Naive thymus-derived CD4-positive, alpha-beta T cell (primary cell): ENCODE measurements around the gene ASXL2. TPM values are rescaled to one million over a fixed set of nuclear protein-coding genes. Genes with fewer than 3 reads are reported as not detected.

Source experiments
- ATAC-seq: fragments of 150-1000 bp; cut with Tn5 transposase; 2 replicates; pipeline ENCODE4 v1.10.0; 2021; ENCODE audit warnings: mild to moderate bottlenecking, moderate library complexity
- CTCF ChIA-PET: fragments of 350-600 bp; sonication (Branson Sonifier 250); formaldehyde crosslinking; loops from one replicate; lab custom pipeline; 2021; ENCODE audit warnings: antibody characterized with exemption; lab: Charles Lee
- POLR2A ChIA-PET: fragments of 350-600 bp; sonication (Branson Sonifier 250); formaldehyde crosslinking; loops from one replicate; lab custom pipeline; 2021; ENCODE audit warnings: antibody characterized with exemption, inconsistent platforms; lab: Charles Lee
- DNase-seq, 9 donors: peaks; one replicate each; pipeline versions ENCODE4 v3.0.0 to v3.0.0-alpha.2; 2020 to 2022; ENCODE audit warnings: mixed read lengths in 1 of 9
- H3K27ac ChIP-seq: one replicate; pipeline ENCODE4 v1.7.0; 2013; ENCODE audit warnings: mild to moderate bottlenecking, low read depth, low read length, moderate library complexity
- H3K27me3 ChIP-seq, 2 donors: one replicate each; pipeline ENCODE4 v1.7.0; 2013; ENCODE audit warnings: low read length in 2 of 2, mild to moderate bottlenecking in 2 of 2, moderate library complexity in 2 of 2; ENCODE audit not compliant: control insufficient read depth in 2 of 2, insufficient read depth in 2 of 2
- H3K36me3 ChIP-seq, 3 experiments: 1 replicate in 2 of 3; 2 replicates in 1 of 3; pipeline ENCODE4 v1.7.0; 2013; ENCODE audit warnings: low read length in 3 of 3, mild to moderate bottlenecking in 3 of 3, moderate library complexity in 1 of 3; ENCODE audit not compliant: insufficient read depth in 3 of 3, control insufficient read depth in 2 of 3
- H3K4me1 ChIP-seq, 2 donors: one replicate each; pipeline ENCODE4 v1.7.0; 2013; ENCODE audit warnings: low read length in 2 of 2, mild to moderate bottlenecking in 2 of 2, moderate library complexity in 1 of 2; ENCODE audit not compliant: control insufficient read depth in 2 of 2, insufficient read depth in 2 of 2
- H3K4me3 ChIP-seq: 2 replicates; pipeline ENCODE4 v1.7.0; 2013; ENCODE audit warnings: mild to moderate bottlenecking, low read length
- H3K9me3 ChIP-seq, 3 experiments: 1 replicate in 2 of 3; 2 replicates in 1 of 3; pipeline ENCODE4 v1.7.0; 2013; ENCODE audit warnings: low read length in 3 of 3; ENCODE audit not compliant: control insufficient read depth in 2 of 3
- H3K27ac Mint-ChIP-seq, 9 donors: one replicate each; pipeline ENCODE4 v1.8.0; 2020 to 2022; ENCODE audit warnings: mixed read lengths in 9 of 9, mild to moderate bottlenecking in 8 of 9, moderate library complexity in 5 of 9, inconsistent platforms in 2 of 9
- H3K27me3 Mint-ChIP-seq, 5 donors: one replicate each; pipeline ENCODE4 v1.8.0; 2021 to 2022; ENCODE audit warnings: mixed read lengths in 5 of 5, mild to moderate bottlenecking in 1 of 5
- H3K36me3 Mint-ChIP-seq, 5 donors: one replicate each; pipeline ENCODE4 v1.8.0; 2020 to 2022; ENCODE audit warnings: mixed read lengths in 5 of 5, mild to moderate bottlenecking in 3 of 5, inconsistent platforms in 1 of 5
- H3K4me1 Mint-ChIP-seq, 7 donors: one replicate each; pipeline ENCODE4 v1.8.0; 2020 to 2022; ENCODE audit warnings: mixed read lengths in 7 of 7, mild to moderate bottlenecking in 3 of 7, inconsistent platforms in 1 of 7
- H3K4me3 Mint-ChIP-seq, 10 donors: one replicate each; pipeline ENCODE4 v1.8.0; 2020 to 2022; ENCODE audit warnings: mild to moderate bottlenecking in 10 of 10, mixed read lengths in 10 of 10, moderate library complexity in 6 of 10, inconsistent platforms in 2 of 10
- H3K9me3 Mint-ChIP-seq, 11 donors: one replicate each; pipeline ENCODE4 v1.8.0; 2020 to 2022; ENCODE audit warnings: mixed read lengths in 11 of 11, mild to moderate bottlenecking in 4 of 11, inconsistent platforms in 1 of 11, moderate library complexity in 1 of 11
- intact Hi-C, 2 donors: fragments of 100-400 bp; cut with micrococcal nuclease; formaldehyde crosslinking; loops; one replicate each; pipeline ENCODE4 v1.15.1; 2023
- polyA plus RNA-seq, 2 donors: library from polyadenylated mRNA; unstranded; fragments of 300-500 nt; fragmentation: Illumina TruSeq; gene quantifications; one replicate each; pipeline ENCODE4 v1.2.3, GENCODE V29; 2021
- total RNA-seq, 6 experiments: library from RNA in 5 of 6; stranded (reverse) in 5 of 6; gene quantifications; 1 replicate in 5 of 6; 2 replicates in 1 of 6; pipeline ENCODE4 v1.2.3 and lab custom pipeline; 2021 to 2026

The ASXL2 gene
- total and polyA plus RNA-seq, 7 experiments from 2014 or later = 11.6 to 62.1 (median 30.9) TPM

GRCh38 chr2:25894135-25894830, 16.0 kb upstream of the ASXL2 start:
- CTCF ChIA-PET = interaction anchor here (0.6 kb wide), 1 partner anchor 1552 kb away, joined by 4 read pairs; no protein-coding TSS in a partner anchor
- H3K27ac Mint-ChIP-seq = no peak overlapping the region
- no peaks in the 10 kb centered on the region for H3K36me3 Mint-ChIP-seq
- peaks cover 0 to 10% (median 0%) of the 10 kb centered on the region in 5 donors for H3K27me3 Mint-ChIP-seq
- H3K27ac ChIP-seq = no peak overlapping the region
- no peaks in the 10 kb centered on the region for H3K36me3 ChIP-seq
- POLR2A ChIA-PET = interaction anchor here (0.7 to 1.5 kb wide), 2 partner anchors 16 to 290 kb away, joined by 3 to 4 read pairs; partner anchors contain the start of gene ASXL2
- no peak overlapping the region for H3K4me3 ChIP-seq
- DNase-seq (no peak), ATAC-seq (no peak)
- no peaks in the 10 kb centered on the region for H3K27me3 ChIP-seq
- peaks cover 0 to 2% (median 0%) of the 10 kb centered on the region in 7 donors for H3K4me1 Mint-ChIP-seq
- no peaks in the 10 kb centered on the region for H3K9me3 Mint-ChIP-seq
- no peaks in the 10 kb centered on the region for H3K4me1 ChIP-seq
- intact Hi-C loops = no loop called here
- no peak overlapping the region for H3K4me3 Mint-ChIP-seq
- no peaks in the 10 kb centered on the region for H3K9me3 ChIP-seq

GRCh38 chr2:25891672-25892071, 13.4 kb upstream of the ASXL2 start:
- Mint-ChIP-seq H3K9me3 (no peaks in the 10 kb centered on the region), H3K27ac (no peak overlapping the region), H3K4me1 (no peaks in the 10 kb centered on the region), H3K27me3 (peaks cover 0 to 8% (median 0%) of the 10 kb centered on the region in 5 donors), H3K36me3 (no peaks in the 10 kb centered on the region), H3K4me3 (no peak overlapping the region)
- Histone ChIP-seq H3K9me3 (no peaks in the 10 kb centered on the region), H3K27me3 (no peaks in the 10 kb centered on the region), H3K36me3 (no peaks in the 10 kb centered on the region), H3K27ac (no peak overlapping the region), H3K4me1 (no peaks in the 10 kb centered on the region), H3K4me3 (no peak overlapping the region)
- intact Hi-C loops = no loop called here
- no peak for DNase-seq
- POLR2A ChIA-PET = interaction anchor here (0.6 kb wide), 1 partner anchor 10 kb away, joined by 4 read pairs; no protein-coding TSS in a partner anchor
- ATAC-seq = no peak
- CTCF ChIA-PET = interaction anchor here (0.6 kb wide), 1 partner anchor 43 kb away, joined by 3 read pairs; no protein-coding TSS in a partner anchor

GRCh38 chr2:25887624-25888242, 9.4 kb upstream of the ASXL2 start:
- Mint-ChIP-seq H3K27me3 (peaks cover 0 to 4% (median 3%) of the 10 kb centered on the region in 5 donors), H3K4me1 (no peaks in the 10 kb centered on the region), H3K36me3 (no peaks in the 10 kb centered on the region), H3K27ac (no peak overlapping the region), H3K9me3 (peaks cover 0 to 3% (median 0%) of the 10 kb centered on the region in 11 donors), H3K4me3 (no peak overlapping the region)
- H3K27ac ChIP-seq = no peak overlapping the region
- no peaks in the 10 kb centered on the region for H3K36me3 ChIP-seq
- no peak for DNase-seq
- POLR2A ChIA-PET = interaction anchor here (2.9 kb wide), 1 partner anchor 9 kb away, joined by 10 read pairs; the partner anchor contains the start of gene ASXL2
- no peaks in the 10 kb centered on the region for H3K27me3 ChIP-seq
- CTCF ChIA-PET = no interaction called here
- no peak for ATAC-seq
- no peak overlapping the region for H3K4me3 ChIP-seq
- H3K9me3 ChIP-seq = no peaks in the 10 kb centered on the region
- no peaks in the 10 kb centered on the region for H3K4me1 ChIP-seq
- intact Hi-C loops = no loop called here

- no peak overlapping the region for H3K4me3 Mint-ChIP-seq
- H3K36me3 ChIP-seq = no peaks in the 10 kb centered on the region
- ATAC-seq (no peak), DNase-seq (no peak)
- H3K4me3 ChIP-seq = no peak overlapping the region
- no peak overlapping the region for H3K27ac ChIP-seq
- ChIA-PET CTCF (interaction anchor here (0.6 kb wide), 1 partner anchor 214 kb away, joined by 3 read pairs; no protein-coding TSS in a partner anchor), POLR2A (interaction anchor here (0.6 kb wide), 1 partner anchor 49 kb away, joined by 3 read pairs; no protein-coding TSS in a partner anchor)
- no peaks in the 10 kb centered on the region for H3K4me1 ChIP-seq
- no peaks in the 10 kb centered on the region for H3K36me3 Mint-ChIP-seq
- intact Hi-C loops = no loop called here
- peaks cover 0 to 3% (median 0%) of the 10 kb centered on the region in 11 donors for H3K9me3 Mint-ChIP-seq
- peaks cover 0 to 4% (median 3%) of the 10 kb centered on the region in 5 donors for H3K27me3 Mint-ChIP-seq
- no peaks in the 10 kb centered on the region for H3K9me3 ChIP-seq
- H3K27ac Mint-ChIP-seq = no peak overlapping the region
- no peaks in the 10 kb centered on the region for H3K27me3 ChIP-seq
- H3K4me1 Mint-ChIP-seq = peaks cover 0 to 3% (median 0%) of the 10 kb centered on the region in 7 donors
Measured at GRCh38 chr2:25885933-25886332, 7.6 kb upstream of the ASXL2 start.

- Histone ChIP-seq H3K4me1 (peaks cover 12 to 13% of the 10 kb centered on the region in 2 donors), H3K27ac (no peak overlapping the region), H3K9me3 (no peaks in the 10 kb centered on the region), H3K27me3 (no peaks in the 10 kb centered on the region), H3K36me3 (peaks cover 0 to 8% (median 0%) of the 10 kb centered on the region in 3 experiments), H3K4me3 (no peak overlapping the region)
- ChIA-PET POLR2A (no interaction called here), CTCF (no interaction called here)
- intact Hi-C loops = no loop called here
- Mint-ChIP-seq H3K36me3 (peaks cover 0 to 3% (median 0%) of the 10 kb centered on the region in 5 donors), H3K27me3 (peaks cover 0 to 4% (median 3%) of the 10 kb centered on the region in 5 donors), H3K4me3 (no peak overlapping the region), H3K4me1 (peaks cover 13 to 25% (median 18%) of the 10 kb centered on the region in 7 donors), H3K27ac (no peak overlapping the region), H3K9me3 (peaks cover 0 to 7% (median 0%) of the 10 kb centered on the region in 11 donors)
- no peak for DNase-seq
- no peak for ATAC-seq
Measured at GRCh38 chr2:25881764-25882163, 3.5 kb upstream of the ASXL2 start.

- H3K36me3 ChIP-seq = peaks cover 0 to 10% (median 0%) of the 10 kb centered on the region in 3 experiments
- Mint-ChIP-seq H3K9me3 (peaks cover 0 to 7% (median 0%) of the 10 kb centered on the region in 11 donors), H3K36me3 (peaks cover 0 to 10% (median 0%) of the 10 kb centered on the region in 5 donors), H3K27me3 (no peaks in the 10 kb centered on the region), H3K4me1 (peaks cover 28 to 46% (median 36%) of the 10 kb centered on the region in 7 donors), H3K27ac (peak overlapping the region; percentile 93 to 99 (median 99)), H3K4me3 (peak overlapping the region in 9 of 10 donors; percentile 91 to 98 (median 97))
- ChIA-PET POLR2A (interaction anchor here (0.6 to 3.5 kb wide), 18 partner anchors 9 to 907 kb away, joined by 3 to 20 read pairs (median 5); partner anchors contain the start of genes DTNB, KIF3C, RAB10 and SELENOI), CTCF (interaction anchor here (0.5 to 2.6 kb wide), 8 partner anchors 8 to 273 kb away, joined by 3 to 16 read pairs (median 4); no protein-coding TSS in a partner anchor)
- H3K4me1 ChIP-seq = peaks cover 16 to 21% of the 10 kb centered on the region in 2 donors
- DNase-seq (peak in 1 of 9 donors; percentile 0), ATAC-seq (no peak)
- intact Hi-C loops = loop anchor here (2.0 to 5.0 kb wide), 10 partner anchors 38 to 1530 kb away; partner anchors contain the start of genes CENPO (in 2 of the 2), PTRHD1 (in 2 of the 2), AGBL5 (in 1 of the 2) and DNMT3A (in 1 of the 2)
- H3K4me3 ChIP-seq = peak overlapping the region; percentile 81
- H3K9me3 ChIP-seq = no peaks in the 10 kb centered on the region
- H3K27me3 ChIP-seq = no peaks in the 10 kb centered on the region
- H3K27ac ChIP-seq = peak overlapping the region; percentile 74
Measured at GRCh38 chr2:25879133-25879730, 945 bp upstream of the ASXL2 start.
